Activated CD8-positive, alpha-beta T cell treated with anti-CD3 and anti-CD28 coated beads for 36 hours (primary cell): ENCODE measurements around the gene TEX264. TPM values are rescaled to one million over a fixed set of nuclear protein-coding genes. Genes with fewer than 3 reads are reported as not detected.

Experiments
- ATAC-seq: fragments of 200-7000 bp; cut with Tn5 transposase; one replicate; pipeline ENCODE4 v1.10.0; 2021; ENCODE audit warnings: mild to moderate bottlenecking, moderate library complexity
- CTCF ChIA-PET: fragments of 350-600 bp; sonication (Branson Sonifier 250); formaldehyde crosslinking; loops from one replicate; lab custom pipeline; 2021; ENCODE audit warnings: antibody characterized with exemption; lab: Charles Lee
- POLR2A ChIA-PET: fragments of 350-600 bp; sonication (Branson Sonifier 250); formaldehyde crosslinking; loops from one replicate; lab custom pipeline; 2021; ENCODE audit warnings: antibody characterized with exemption; lab: Charles Lee
- DNase-seq: peaks from one replicate; pipeline ENCODE4 v3.0.0-alpha.2; 2020
- H3K27ac Mint-ChIP-seq: one replicate; pipeline ENCODE4 v1.8.0; 2021; ENCODE audit warnings: mild to moderate bottlenecking, mixed read lengths
- H3K27me3 Mint-ChIP-seq: one replicate; pipeline ENCODE4 v1.8.0; 2021; ENCODE audit warnings: mixed read lengths
- H3K36me3 Mint-ChIP-seq: one replicate; pipeline ENCODE4 v1.8.0; 2021; ENCODE audit warnings: low read depth, mixed read lengths
- H3K4me1 Mint-ChIP-seq: one replicate; pipeline ENCODE4 v1.8.0; 2021; ENCODE audit warnings: low read depth, mixed read lengths
- H3K4me3 Mint-ChIP-seq: one replicate; pipeline ENCODE4 v1.8.0; 2021; ENCODE audit warnings: mild to moderate bottlenecking, moderate library complexity, mixed read lengths
- H3K9me3 Mint-ChIP-seq: one replicate; pipeline ENCODE4 v1.8.0; 2021; ENCODE audit warnings: mixed read lengths
- CTCF ChIP-seq: fragments of 200-600 bp; IDR thresholded peaks from one replicate; pipeline ENCODE4 v1.8.0; 2022; ENCODE audit warnings: antibody characterized with exemption, mild to moderate bottlenecking
- intact Hi-C: fragments of 100-400 bp; cut with micrococcal nuclease; formaldehyde crosslinking; loops from one replicate; pipeline ENCODE4 v1.10.0; 2022
- total RNA-seq, 2 experiments: library from RNA; stranded (reverse); gene quantifications; one replicate each; pipeline ENCODE4 v1.2.3, GENCODE V29; 2021

The TEX264 gene
- total RNA-seq, 2 experiments from 2014 or later: 24.9 to 26.0 TPM

- ChIA-PET POLR2A (no interaction called here), CTCF (no interaction called here)
- Mint-ChIP-seq H3K4me3 (no peak overlapping the region), H3K4me1 (peaks cover 2% of the 10 kb centered on the region), H3K27me3 (peaks cover 1% of the 10 kb centered on the region), H3K36me3 (peaks cover 2% of the 10 kb centered on the region), H3K27ac (no peak overlapping the region), H3K9me3 (no peaks in the 10 kb centered on the region)
- DNase-seq: no peak
- no peak for TF ChIP-seq CTCF
- no peak for ATAC-seq
- intact Hi-C loops: no loop called here
Observed at GRCh38 chr3:51712511-51712931, 41.5 kb downstream of the TEX264 start.

- DNase-seq (no peak), ATAC-seq (no peak)
- TF ChIP-seq CTCF: no peak
- Mint-ChIP-seq H3K27ac (no peak overlapping the region), H3K27me3 (peaks cover 1% of the 10 kb centered on the region), H3K4me1 (peaks cover 2% of the 10 kb centered on the region), H3K9me3 (no peaks in the 10 kb centered on the region), H3K4me3 (no peak overlapping the region), H3K36me3 (peaks cover 2% of the 10 kb centered on the region)
- intact Hi-C loops: no loop called here
- ChIA-PET POLR2A (no interaction called here), CTCF (no interaction called here)
Observed at GRCh38 chr3:51712963-51713362, 41.9 kb downstream of the TEX264 start.

- no peak for DNase-seq
- no peak overlapping the region for H3K27ac Mint-ChIP-seq
Observed at GRCh38 chr3:51715231-51715976, 44.4 kb downstream of the TEX264 start.

GRCh38 chr3:51715977-51716294 lies 44.9 kb downstream of the TEX264 start:
- Mint-ChIP-seq H3K9me3 (no peaks in the 10 kb centered on the region), H3K4me3 (no peak overlapping the region), H3K27me3 (no peaks in the 10 kb centered on the region), H3K4me1 (peaks cover 22% of the 10 kb centered on the region), H3K36me3 (no peaks in the 10 kb centered on the region), H3K27ac (no peak overlapping the region)
- TF ChIP-seq CTCF: no peak
- POLR2A ChIA-PET: no interaction called here
- intact Hi-C loops: no loop called here
- ATAC-seq: no peak
- CTCF ChIA-PET: interaction anchor here (0.9 to 6.7 kb wide), 4 partner anchors 14 to 104 kb away, joined by 3 to 84 read pairs (median 22); no protein-coding TSS in a partner anchor
- DNase-seq: no peak

More at GRCh38 chr3:51715231-51715976, 44.4 kb downstream of the TEX264 start:
- Mint-ChIP-seq H3K4me1 (peaks cover 16% of the 10 kb centered on the region), H3K9me3 (no peaks in the 10 kb centered on the region), H3K36me3 (no peaks in the 10 kb centered on the region), H3K27me3 (no peaks in the 10 kb centered on the region), H3K4me3 (no peak overlapping the region)
- ChIA-PET POLR2A (no interaction called here), CTCF (interaction anchor here (0.9 to 6.7 kb wide), 3 partner anchors 33 to 105 kb away, joined by 3 to 84 read pairs (median 3); no protein-coding TSS in a partner anchor)
- intact Hi-C loops: no loop called here
- ATAC-seq: no peak
- TF ChIP-seq CTCF: no peak

GRCh38 chr3:51716805-51717204 lies 45.8 kb downstream of the TEX264 start:
- Mint-ChIP-seq H3K4me3 (no peak overlapping the region), H3K36me3 (no peaks in the 10 kb centered on the region), H3K4me1 (peaks cover 30% of the 10 kb centered on the region), H3K27me3 (no peaks in the 10 kb centered on the region), H3K9me3 (no peaks in the 10 kb centered on the region), H3K27ac (no peak overlapping the region)
- TF ChIP-seq CTCF: no peak
- ChIA-PET POLR2A (no interaction called here), CTCF (interaction anchor here (1.5 to 6.7 kb wide), 3 partner anchors 13 to 103 kb away, joined by 3 to 84 read pairs (median 41); no protein-coding TSS in a partner anchor)
- ATAC-seq (no peak), DNase-seq (no peak)
- intact Hi-C loops: no loop called here
